SU-DHL-6 (cell line): Measurements from ENCODE around the gene PRR36.

Source experiments
- CTCF ChIP-seq: fragments of 200-600 bp; sonication (generic); IDR thresholded peaks from one replicate; pipeline ENCODE4 v1.5.1; 2017; ENCODE audit warnings: antibody characterized with exemption, mild to moderate bottlenecking, low read length, moderate library complexity; ENCODE audit not compliant: insufficient read depth, poor library complexity, severe bottlenecking
- EZH2phosphoT487 ChIP-seq: fragments of 200-600 bp; sonication (generic), shearing (Covaris generic); conservative IDR thresholded peaks from 2 replicates; pipeline ENCODE4 v1.6.1; 2018; ENCODE audit warnings: mild to moderate bottlenecking, antibody characterized with exemption, low read length, moderate library complexity, mixed read lengths

- no peak for TF ChIP-seq CTCF
- no peak for TF ChIP-seq EZH2phosphoT487
These were observed 33.6 kb downstream of the PRR36 start for GRCh38 chr19:7840629-7841028.
